Activated T-cell treated with anti-CD3 and anti-CD28 coated beads, Interleukin-2, amount 50 U/mL, for 48 hours (primary cell): ENCODE data around the gene RNF168.
"Not testable (repeated sequence)": the region's sequence is repeated elsewhere in the genome, so short reads cannot be mapped to it uniquely, and the experiment has no call there.

Experiments
- DNase-seq, 2 experiments: peaks; one replicate each; pipeline ENCODE4 v3.0.0-alpha.2; 2020

RNF168 gene

GRCh38 chr3:196514350-196514716 is 10.8 kb upstream of the RNF168 start:
- no peak for DNase-seq

DNA sequence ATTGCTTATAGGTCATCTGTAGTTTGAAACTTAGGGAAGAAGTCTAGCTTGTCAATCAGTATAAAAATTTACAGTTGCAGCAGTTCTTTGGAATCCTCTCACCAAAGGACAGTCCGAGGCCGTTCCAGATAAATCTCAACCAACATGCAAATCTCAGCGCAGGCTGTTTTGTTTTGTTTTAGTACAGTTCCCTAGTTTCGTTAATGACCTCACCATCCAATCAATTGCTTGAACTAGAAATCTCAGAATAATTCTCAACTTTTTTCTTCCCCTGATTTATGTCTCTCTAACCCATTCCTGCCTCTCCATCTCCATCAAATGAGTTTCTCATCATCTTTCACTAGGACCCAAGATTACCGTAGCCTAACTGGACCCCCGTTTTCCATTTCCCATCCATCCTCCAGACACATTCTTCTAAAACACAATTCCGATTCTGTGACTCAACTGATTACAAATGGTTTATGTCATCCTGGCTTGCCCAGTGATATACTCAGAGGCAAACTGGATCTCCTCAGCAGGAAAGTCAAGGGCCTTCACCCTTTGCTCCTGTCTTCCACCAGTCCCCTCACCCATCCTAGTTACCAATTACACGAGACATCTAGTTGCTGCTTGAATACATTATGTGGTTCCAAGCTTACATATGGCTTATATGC is 10.3 kb upstream of the RNF168 start:
- DNase-seq, result no peak

DNA sequence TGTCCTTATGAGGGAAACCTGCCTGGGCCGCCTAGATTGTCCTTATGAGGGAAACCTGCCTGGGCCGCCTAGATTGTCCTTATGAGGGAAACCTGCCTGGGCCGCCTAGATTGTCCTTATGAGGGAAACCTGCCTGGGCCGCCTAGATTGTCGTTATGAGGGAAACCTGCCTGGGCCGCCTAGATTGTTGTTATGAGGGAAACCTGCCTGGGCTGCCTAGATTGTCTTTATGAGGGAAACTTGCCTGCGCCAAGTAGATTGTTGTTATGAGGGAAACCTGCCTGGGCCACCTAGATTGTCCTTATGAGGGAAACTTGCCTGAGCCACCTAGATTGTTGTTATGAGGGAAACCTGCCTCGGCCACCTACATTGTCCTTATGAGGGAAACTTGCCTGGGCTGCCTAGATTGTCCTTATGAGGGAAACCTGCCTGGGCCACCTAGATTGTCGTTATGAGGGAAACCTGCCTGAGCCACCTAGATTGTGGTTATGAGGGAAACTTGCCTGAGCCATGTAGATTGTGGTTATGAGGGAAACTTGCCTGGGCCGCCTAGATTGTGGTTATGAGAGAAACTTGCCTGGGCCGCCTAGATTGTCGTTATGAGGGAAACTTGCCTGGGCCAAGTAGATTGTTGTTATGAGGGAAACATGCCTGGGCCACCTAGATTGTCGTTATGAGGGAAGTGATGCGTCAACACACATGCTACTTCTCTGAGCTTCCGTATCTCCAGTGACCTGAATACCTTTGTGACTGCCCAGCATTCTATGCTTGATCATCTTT is 8.3 kb upstream of the RNF168 start:
- not testable (repeated sequence) for DNase-seq

GRCh38 chr3:196511108-196511507 is 7.5 kb upstream of the RNF168 start:
- DNase-seq, result not testable (repeated sequence)

DNA sequence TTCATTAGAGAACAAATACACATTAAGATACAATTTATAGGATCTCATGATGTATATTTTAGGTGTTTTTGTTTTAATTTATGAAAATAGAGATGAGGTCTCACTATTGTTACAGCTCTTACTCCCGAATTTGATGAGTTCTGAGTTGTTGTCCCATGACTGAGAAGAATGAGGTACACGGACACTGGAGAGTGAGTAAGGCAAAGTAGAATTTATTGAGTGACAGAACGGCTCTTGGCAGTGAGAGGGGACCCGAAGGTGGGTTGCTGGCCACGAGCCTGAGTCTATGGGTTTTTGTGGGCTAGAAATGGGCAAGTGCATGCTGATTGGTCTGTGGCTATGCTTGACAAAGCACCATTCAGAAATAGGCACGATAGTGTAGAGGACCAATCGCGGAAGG is 3.1 kb upstream of the RNF168 start:
- no peak for DNase-seq

DNA sequence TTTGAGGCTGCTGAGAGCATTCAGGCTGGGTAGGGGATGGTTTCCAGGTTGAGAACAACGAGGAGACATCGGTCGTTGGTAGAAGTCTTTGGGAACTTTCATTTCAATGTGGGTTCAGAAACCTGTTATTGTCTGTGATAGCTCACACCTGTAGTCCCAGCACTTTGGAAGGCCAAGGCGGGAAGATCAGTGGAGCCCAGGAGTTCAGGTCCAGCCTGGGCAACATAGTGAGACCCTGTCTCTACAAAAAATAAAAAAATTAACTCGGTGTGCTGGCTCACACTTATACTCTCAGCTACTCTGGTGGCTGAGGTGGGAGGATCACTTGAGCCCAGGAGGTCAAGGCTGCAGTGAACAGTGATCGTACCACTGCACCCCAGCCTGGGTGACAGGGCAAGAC is 988 bp upstream of the RNF168 start:
- DNase-seq, result no peak

GRCh38 chr3:196504077-196504398 is 470 bp upstream of the RNF168 start:
- DNase-seq, result not testable (repeated sequence)

DNA sequence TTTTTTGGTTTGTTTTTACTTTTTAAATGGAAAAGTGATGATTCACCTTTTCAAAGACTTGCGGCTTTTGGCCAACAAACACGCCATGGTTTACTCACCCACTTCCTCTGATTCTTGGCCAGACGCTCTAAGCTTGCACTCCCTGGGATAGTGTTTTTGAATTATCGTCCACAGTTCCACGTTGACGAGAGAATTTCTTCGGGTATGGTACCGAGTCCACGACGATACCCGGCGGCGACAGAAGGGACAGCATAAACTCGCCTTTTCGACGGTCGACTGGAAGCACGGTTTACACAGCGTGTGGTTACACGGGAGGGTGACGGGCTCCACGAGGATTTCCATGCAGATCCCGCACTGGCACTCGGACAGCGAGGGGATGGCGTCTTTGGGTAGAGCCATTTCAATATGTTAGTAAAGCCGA is 783 bp downstream of the RNF168 start:
- peak; percentile 73 to 74 for DNase-seq

DNA sequence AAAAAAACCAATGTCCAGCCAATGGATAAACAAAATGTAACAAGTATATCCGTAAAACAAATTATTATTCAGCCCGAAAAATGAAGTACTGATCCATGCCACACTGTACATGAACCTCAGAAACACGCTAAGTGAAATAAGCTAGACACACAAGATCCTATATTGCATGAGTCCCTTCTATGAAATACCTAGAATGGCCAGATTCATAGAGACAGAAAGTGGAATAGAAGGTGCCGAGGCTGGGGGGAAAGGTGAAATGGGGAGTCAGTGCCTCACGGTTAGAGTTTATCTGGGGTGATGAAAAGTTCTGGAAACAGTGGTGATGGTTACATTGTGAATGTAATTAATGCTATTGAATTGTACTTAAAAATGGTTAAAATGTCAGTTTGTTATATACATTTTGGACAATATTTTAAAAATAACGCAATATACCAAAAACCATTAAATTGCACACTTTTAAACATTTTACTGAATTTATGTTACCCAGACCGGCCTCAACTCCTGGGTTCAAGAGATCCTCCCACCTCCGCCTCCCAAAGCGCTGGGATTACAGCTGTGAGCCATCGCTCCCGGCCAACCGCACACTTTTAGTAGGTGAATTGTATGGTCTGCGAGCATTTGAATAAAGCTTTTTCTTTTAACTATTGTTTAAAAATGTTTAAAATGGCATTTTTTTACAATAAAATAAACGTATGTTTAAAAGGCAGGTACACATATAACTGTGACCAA is 2.1 kb downstream of the RNF168 start:
- peak; percentile 45 for DNase-seq

GRCh38 chr3:196499807-196500524 is 3.6 kb downstream of the RNF168 start:
- DNase-seq, result peak; percentile 34 to 44

GRCh38 chr3:196499061-196499460 is 4.5 kb downstream of the RNF168 start:
- no peak for DNase-seq

DNA sequence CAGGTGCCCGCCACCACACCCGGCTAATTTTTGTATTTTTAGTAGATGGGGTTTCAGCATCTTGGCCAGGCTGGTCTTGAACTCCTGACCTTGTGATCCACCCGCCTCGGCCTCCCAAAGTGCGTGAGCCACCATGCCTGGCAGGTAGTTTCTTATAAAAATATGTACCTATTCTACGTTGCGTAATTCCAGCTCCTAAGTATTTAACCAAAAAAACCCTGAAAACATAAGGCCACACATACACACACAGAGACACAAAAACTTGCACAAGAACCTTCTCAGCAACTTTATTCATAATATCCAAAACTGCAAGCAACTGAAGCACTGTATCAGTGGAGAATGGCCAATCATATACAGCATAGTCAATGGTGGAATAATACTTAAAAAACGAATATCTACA is 5.3 kb downstream of the RNF168 start:
- no peak for DNase-seq

- DNase-seq, result no peak
Measured at GRCh38 chr3:196496183-196496582, 7.4 kb downstream of the RNF168 start.

DNA sequence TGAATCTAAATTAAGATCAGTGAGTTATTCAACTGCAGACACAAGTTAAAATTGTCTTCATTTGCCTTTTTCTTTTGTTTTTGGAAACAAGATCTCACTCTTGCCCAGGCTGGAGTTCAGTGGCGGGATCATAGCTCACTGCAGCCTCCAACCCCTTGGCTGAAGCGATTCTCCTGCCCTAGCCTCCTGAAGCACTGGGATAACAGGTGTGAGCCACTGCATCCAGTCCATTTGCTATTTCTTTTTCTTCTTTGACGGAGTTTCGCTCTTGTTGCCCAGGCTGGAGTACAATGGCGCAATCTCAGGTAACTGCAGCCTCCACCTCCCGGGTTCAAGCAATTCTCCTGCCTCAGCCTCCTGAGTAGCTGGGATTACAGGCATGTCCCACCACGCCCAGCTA is 10.3 kb downstream of the RNF168 start:
- DNase-seq, result no peak

- DNase-seq, result no peak
Measured at GRCh38 chr3:196492080-196492479, 11.5 kb downstream of the RNF168 start.

GRCh38 chr3:196489747-196490146 is 13.8 kb downstream of the RNF168 start:
- no peak for DNase-seq

- peak in 1 of 2 experiments; percentile 36 for DNase-seq
Measured at GRCh38 chr3:196486263-196486662, 17.3 kb downstream of the RNF168 start.

DNA sequence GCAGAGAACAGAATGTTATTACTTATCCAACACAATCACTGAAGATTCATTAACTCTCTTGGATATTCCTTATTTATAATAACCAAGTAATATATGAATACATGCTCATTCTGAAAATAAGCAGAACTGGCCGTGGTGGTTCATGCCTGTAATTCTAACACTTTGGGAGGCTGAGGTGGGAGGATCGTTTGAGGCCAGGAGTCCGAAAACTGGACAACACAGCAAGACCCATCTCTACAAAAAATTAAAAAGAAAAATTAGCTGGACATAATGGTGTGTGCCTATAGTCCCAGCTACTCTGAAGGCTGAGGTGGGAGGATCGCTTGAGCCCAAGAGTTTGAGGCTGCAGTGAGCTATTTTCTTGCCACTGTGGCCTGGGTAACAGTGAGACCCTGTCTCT is 25.9 kb downstream of the RNF168 start:
- no peak for DNase-seq

DNA sequence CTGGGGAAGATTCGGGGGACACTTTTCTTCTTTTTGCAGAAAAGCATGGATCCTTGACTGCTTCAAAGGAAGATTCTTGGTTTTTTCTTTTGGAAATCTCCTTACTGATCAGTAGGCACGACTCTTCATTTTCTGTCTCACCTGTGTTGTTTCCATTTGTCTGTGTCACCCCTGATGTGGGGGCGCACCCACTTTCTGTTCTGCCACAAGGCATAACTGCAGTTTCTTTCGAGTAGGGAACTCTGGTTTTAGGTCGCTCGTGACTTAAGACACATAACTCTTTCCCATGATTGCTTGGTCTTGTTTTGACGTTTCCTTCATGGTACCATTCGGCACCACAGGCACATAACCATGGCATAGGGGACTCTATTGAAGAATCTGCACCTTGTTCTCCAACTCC is 31.3 kb downstream of the RNF168 start:
- no peak for DNase-seq

DNA sequence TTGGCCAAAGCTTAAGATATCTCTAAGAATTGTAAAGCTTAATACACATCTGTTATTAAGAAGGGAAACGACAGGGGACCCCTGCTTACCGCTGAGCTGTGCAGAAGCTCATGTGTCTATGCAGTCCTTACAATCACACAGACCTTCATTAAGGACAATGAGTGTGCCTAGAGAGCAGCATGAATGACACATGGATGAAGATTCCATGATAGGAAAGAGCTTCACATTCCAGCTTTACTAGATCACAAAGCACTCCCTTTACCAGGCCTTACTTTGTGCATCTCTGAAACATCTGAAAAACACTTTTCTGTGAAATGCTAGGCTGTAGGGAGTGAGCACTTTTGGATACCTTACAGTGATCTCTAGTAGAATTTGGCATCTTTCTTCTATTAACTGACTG is 32.0 kb downstream of the RNF168 start:
- DNase-seq, result no peak

GRCh38 chr3:196470182-196470581 is 33.4 kb downstream of the RNF168 start:
- DNase-seq, result not testable (repeated sequence)

GRCh38 chr3:196463804-196464203 is 39.8 kb downstream of the RNF168 start:
- DNase-seq, result no peak

DNA sequence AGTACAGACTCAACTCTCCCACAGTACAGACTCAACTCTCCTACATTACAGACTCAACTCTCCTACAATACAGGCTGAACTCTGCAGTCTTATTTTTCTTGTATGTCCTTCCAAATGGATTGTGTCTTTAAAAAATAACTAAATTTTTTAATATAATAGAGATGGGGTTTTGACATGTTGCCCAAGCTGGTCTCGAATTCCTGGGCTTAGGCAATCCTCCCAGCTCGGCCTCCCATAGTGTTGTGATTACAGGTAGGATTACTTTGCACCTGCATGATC is 40.2 kb downstream of the RNF168 start:
- DNase-seq, result no peak
